ENCODE measurements around the gene SMARCB1.

Gene SMARCB1

GRCh38 chr22:23806837-23807236 is 20.1 kb downstream of the SMARCB1 start:
- no peak for TF ChIP-seq CTCF (IDR thresholded peaks at IDR 0.05; ENCODE audit: low read depth, low read length)
- no peak overlapping the region for H3K4me3 ChIP-seq (ENCODE audit: low read depth, low read length)

GRCh38 chr22:23812378-23812777 is 25.6 kb downstream of the SMARCB1 start:
- no peak for TF ChIP-seq CTCF (IDR thresholded peaks at IDR 0.05; ENCODE audit: low read depth, low read length)

GRCh38 chr22:23815541-23816155 is 28.9 kb downstream of the SMARCB1 start:
- H3K4me3 ChIP-seq (ENCODE audit: low read depth, low read length), result no peak overlapping the region
- TF ChIP-seq CTCF (IDR thresholded peaks at IDR 0.05; ENCODE audit: low read depth, low read length), result no peak

More at GRCh38 chr22:23812378-23812777, 25.6 kb downstream of the SMARCB1 start:
- no peak overlapping the region for H3K4me3 ChIP-seq (ENCODE audit: low read depth, low read length)

- TF ChIP-seq CTCF (IDR thresholded peaks at IDR 0.05; ENCODE audit: low read depth, low read length), result no peak
- H3K4me3 ChIP-seq (ENCODE audit: low read depth, low read length), result no peak overlapping the region
Observed at GRCh38 chr22:23816156-23816976, 29.6 kb downstream of the SMARCB1 start.

- TF ChIP-seq CTCF (IDR thresholded peaks at IDR 0.05; ENCODE audit: low read depth, low read length), result no peak
- no peak overlapping the region for H3K4me3 ChIP-seq (ENCODE audit: low read depth, low read length)
Observed at GRCh38 chr22:23817146-23817545, 30.4 kb downstream of the SMARCB1 start.

- no peak for TF ChIP-seq CTCF (IDR thresholded peaks at IDR 0.05; ENCODE audit: low read depth, low read length)
- H3K4me3 ChIP-seq (ENCODE audit: low read depth, low read length), result no peak overlapping the region
Observed at GRCh38 chr22:23818541-23818940, 31.8 kb downstream of the SMARCB1 start.

GRCh38 chr22:23820748-23821211 is 34.0 kb downstream of the SMARCB1 start:
- TF ChIP-seq CTCF (IDR thresholded peaks at IDR 0.05; ENCODE audit: low read depth, low read length), result no peak
- H3K4me3 ChIP-seq (ENCODE audit: low read depth, low read length), result no peak overlapping the region

Data from WI38 (cell line).